GM12891 (cell line): ENCODE data around the gene FBXO28.

Source experiments
- PAX5 ChIP-seq: IDR thresholded peaks from 2 replicates; pipeline ENCODE4 v1.6.1; 2011; ENCODE audit warnings: low read length, moderate library complexity, mild to moderate bottlenecking; ENCODE audit not compliant: insufficient read depth, severe bottlenecking
- POLR2A ChIP-seq: IDR thresholded peaks from 2 replicates; pipeline ENCODE4 v1.6.1; 2011; ENCODE audit warnings: low read depth, low read length, control low read depth
- POLR2AphosphoS5 ChIP-seq: IDR thresholded peaks from 2 replicates; pipeline ENCODE4 v1.6.1; 2011; ENCODE audit warnings: low read depth, low read length, control low read depth
- SPI1 ChIP-seq: IDR thresholded peaks from 2 replicates; pipeline ENCODE4 v1.6.1; 2011; ENCODE audit warnings: low read depth, low read length, control low read depth
- TAF1 ChIP-seq: IDR thresholded peaks from 2 replicates; pipeline ENCODE4 v1.6.1; 2011; ENCODE audit warnings: low read depth, low read length, control low read depth

GRCh38 chr1:224168859-224169380, 55.0 kb downstream of the FBXO28 start:
- TF ChIP-seq POLR2AphosphoS5: no peak
- no peak for TF ChIP-seq PAX5
- no peak for TF ChIP-seq POLR2A
- TF ChIP-seq TAF1: no peak
- peak; percentile 90 for TF ChIP-seq SPI1
